KMS-11 (cell line): ENCODE results near the gene KRTAP10-10.

Experiments
- H2AFZ ChIP-seq: fragments of 200-600 bp; sonication (generic); 2 replicates; pipeline ENCODE4 v1.6.1; 2016; ENCODE audit warnings: antibody characterized with exemption, mixed run types, low read depth
- H3K27ac ChIP-seq: fragments of 200-600 bp; sonication (generic); 2 replicates; pipeline ENCODE4 v1.6.1; 2016; ENCODE audit warnings: mild to moderate bottlenecking, mixed run types
- H3K27me3 ChIP-seq: fragments of 200-600 bp; sonication (generic); 2 replicates; pipeline ENCODE4 v1.6.1; 2017; ENCODE audit warnings: mild to moderate bottlenecking, low read depth, mixed run types, moderate library complexity; ENCODE audit not compliant: insufficient read depth
- H3K36me3 ChIP-seq: fragments of 200-600 bp; sonication (generic); 2 replicates; pipeline ENCODE4 v1.6.1; 2017; ENCODE audit warnings: mild to moderate bottlenecking, mixed run types; ENCODE audit not compliant: insufficient read depth
- H3K4me1 ChIP-seq: fragments of 200-600 bp; sonication (generic); 2 replicates; pipeline ENCODE4 v1.6.1; 2016; ENCODE audit warnings: mild to moderate bottlenecking, low read depth, mixed run types; ENCODE audit not compliant: poor library complexity, severe bottlenecking
- H3K4me2 ChIP-seq: fragments of 200-600 bp; sonication (generic); 2 replicates; pipeline ENCODE4 v1.7.0; 2016; ENCODE audit warnings: mild to moderate bottlenecking, mixed run types
- H3K4me3 ChIP-seq: fragments of 200-600 bp; sonication (generic); IDR thresholded peaks from 2 replicates; pipeline ENCODE4 v1.6.1; 2017; ENCODE audit warnings: low read depth, low read length, mixed read lengths; ENCODE audit not compliant: insufficient read depth
- H3K79me2 ChIP-seq: fragments of 200-600 bp; sonication (generic); 2 replicates; pipeline ENCODE4 v1.6.1; 2016; ENCODE audit warnings: low read depth, mixed run types; ENCODE audit not compliant: insufficient read depth
- H3K9ac ChIP-seq: fragments of 200-600 bp; sonication (generic); 2 replicates; pipeline ENCODE4 v1.6.1; 2016; ENCODE audit warnings: mild to moderate bottlenecking, mixed run types
- H4K20me1 ChIP-seq: fragments of 200-600 bp; sonication (generic); 2 replicates; pipeline ENCODE4 v1.6.1; 2016; ENCODE audit warnings: mild to moderate bottlenecking, mixed run types; ENCODE audit not compliant: insufficient read depth
- TF ChIP-seq, protein P1 (sequence below): fragments of 200-600 bp; sonication (generic); conservative IDR thresholded peaks from 2 replicates; pipeline ENCODE4 v1.6.1; 2017; ENCODE audit warnings: low read depth, mild to moderate bottlenecking, antibody characterized with exemption, low read length, moderate library complexity, mixed read lengths

Gene KRTAP10-10

DNA sequence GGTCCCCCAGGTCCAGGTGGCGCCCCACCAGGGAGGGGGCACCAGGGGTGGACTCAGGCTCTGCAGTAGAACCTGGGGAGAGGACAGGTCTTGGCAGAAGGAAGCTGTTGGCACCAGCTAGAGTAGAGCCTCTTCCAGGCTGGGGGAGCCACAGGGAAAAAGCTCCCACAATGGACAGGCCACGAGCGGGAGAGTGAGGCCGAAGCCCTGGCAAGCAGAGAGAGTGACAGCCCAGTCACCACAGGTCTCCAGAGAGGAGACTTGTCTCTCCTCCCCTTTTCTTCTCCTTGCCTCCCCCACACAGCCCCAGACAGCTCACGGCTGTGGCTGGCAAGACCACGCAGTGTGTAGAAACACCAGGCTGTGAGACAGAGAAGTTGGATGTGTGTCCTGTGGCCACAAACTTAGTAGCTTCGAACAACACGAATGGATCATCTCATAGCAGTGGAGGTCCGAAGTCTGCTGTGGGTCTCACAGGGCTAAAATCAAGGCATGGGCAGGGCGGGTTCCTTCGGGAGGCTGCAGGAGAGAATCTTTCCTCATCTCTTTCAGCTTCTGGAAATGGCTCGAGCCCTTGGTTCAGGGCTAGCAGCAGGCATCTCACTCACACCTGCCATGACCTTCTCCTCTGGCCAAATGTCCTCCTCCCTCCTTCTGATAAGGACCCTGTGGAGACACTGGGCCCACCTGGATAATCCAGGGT is 14.0 kb downstream of the KRTAP10-10 start:
- Histone ChIP-seq H2AFZ (no peak overlapping the region), H4K20me1 (no peaks in the 10 kb centered on the region), H3K9ac (no peak overlapping the region), H3K4me3 (no peak overlapping the region), H3K4me1 (no peaks in the 10 kb centered on the region), H3K4me2 (no peak overlapping the region), H3K27ac (no peak overlapping the region), H3K36me3 (no peaks in the 10 kb centered on the region), H3K79me2 (no peaks in the 10 kb centered on the region), H3K27me3 (peaks cover 68% of the 10 kb centered on the region)
- TF ChIP-seq, protein P1, sequence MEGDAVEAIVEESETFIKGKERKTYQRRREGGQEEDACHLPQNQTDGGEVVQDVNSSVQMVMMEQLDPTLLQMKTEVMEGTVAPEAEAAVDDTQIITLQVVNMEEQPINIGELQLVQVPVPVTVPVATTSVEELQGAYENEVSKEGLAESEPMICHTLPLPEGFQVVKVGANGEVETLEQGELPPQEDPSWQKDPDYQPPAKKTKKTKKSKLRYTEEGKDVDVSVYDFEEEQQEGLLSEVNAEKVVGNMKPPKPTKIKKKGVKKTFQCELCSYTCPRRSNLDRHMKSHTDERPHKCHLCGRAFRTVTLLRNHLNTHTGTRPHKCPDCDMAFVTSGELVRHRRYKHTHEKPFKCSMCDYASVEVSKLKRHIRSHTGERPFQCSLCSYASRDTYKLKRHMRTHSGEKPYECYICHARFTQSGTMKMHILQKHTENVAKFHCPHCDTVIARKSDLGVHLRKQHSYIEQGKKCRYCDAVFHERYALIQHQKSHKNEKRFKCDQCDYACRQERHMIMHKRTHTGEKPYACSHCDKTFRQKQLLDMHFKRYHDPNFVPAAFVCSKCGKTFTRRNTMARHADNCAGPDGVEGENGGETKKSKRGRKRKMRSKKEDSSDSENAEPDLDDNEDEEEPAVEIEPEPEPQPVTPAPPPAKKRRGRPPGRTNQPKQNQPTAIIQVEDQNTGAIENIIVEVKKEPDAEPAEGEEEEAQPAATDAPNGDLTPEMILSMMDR: no peak

DNA sequence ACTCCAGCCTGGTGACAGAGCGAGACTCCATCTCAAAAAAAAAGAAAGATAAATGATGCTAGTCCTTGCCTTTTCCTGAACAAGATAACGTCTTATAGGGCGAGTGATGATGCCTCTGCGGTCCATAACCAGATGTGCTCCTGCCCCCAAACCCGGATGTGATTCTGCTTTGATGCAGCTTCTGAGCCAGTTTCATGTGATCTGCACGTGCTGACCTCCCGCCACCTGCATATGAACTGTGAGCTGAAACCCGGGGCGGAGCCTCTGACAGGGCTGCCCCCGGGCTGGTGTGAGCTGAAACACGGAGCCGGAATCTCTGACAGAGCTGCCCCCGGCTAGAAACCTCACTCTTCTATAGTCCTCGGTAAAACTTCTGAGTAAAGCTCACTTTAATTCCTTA is 16.0 kb downstream of the KRTAP10-10 start:
- Histone ChIP-seq H3K36me3 (no peaks in the 10 kb centered on the region), H3K4me3 (no peak overlapping the region), H2AFZ (no peak overlapping the region), H4K20me1 (no peaks in the 10 kb centered on the region), H3K4me1 (no peaks in the 10 kb centered on the region), H3K4me2 (no peak overlapping the region), H3K79me2 (no peaks in the 10 kb centered on the region), H3K9ac (no peak overlapping the region), H3K27me3 (peaks cover 52% of the 10 kb centered on the region), H3K27ac (no peak overlapping the region)
- TF ChIP-seq, protein P1: no peak

- H3K27me3 ChIP-seq: peaks cover 46% of the 10 kb centered on the region
- H4K20me1 ChIP-seq: no peaks in the 10 kb centered on the region
- no peak overlapping the region for H2AFZ ChIP-seq
- no peaks in the 10 kb centered on the region for H3K36me3 ChIP-seq
- no peaks in the 10 kb centered on the region for H3K79me2 ChIP-seq
- no peak overlapping the region for H3K4me3 ChIP-seq
- no peak overlapping the region for H3K9ac ChIP-seq
- TF ChIP-seq, protein P1: no peak
- no peaks in the 10 kb centered on the region for H3K4me1 ChIP-seq
- H3K27ac ChIP-seq: no peak overlapping the region
- H3K4me2 ChIP-seq: no peak overlapping the region
Observed at GRCh38 chr21:44653656-44654575, 16.8 kb downstream of the KRTAP10-10 start.

GRCh38 chr21:44654576-44655175 is 17.5 kb downstream of the KRTAP10-10 start, which contains the start of gene KRTAP12-4:
Gene KRTAP12-4, minus strand, starts transcription at chr21:44654659. Its CDS starts 45 bp downstream, at chr21:44654614.
- no peaks in the 10 kb centered on the region for H3K79me2 ChIP-seq
- no peaks in the 10 kb centered on the region for H3K36me3 ChIP-seq
- no peaks in the 10 kb centered on the region for H4K20me1 ChIP-seq
- H3K4me1 ChIP-seq: no peaks in the 10 kb centered on the region
- no peak within 1 kb of the TSS for H2AFZ ChIP-seq
- no peak within 1 kb of the TSS for H3K4me2 ChIP-seq
- no peak within 1 kb of the TSS for H3K27ac ChIP-seq
- peaks cover 44% of the 10 kb centered on the region for H3K27me3 ChIP-seq
- TF ChIP-seq, protein P1: no peak
- H3K9ac ChIP-seq: no peak within 1 kb of the TSS
- H3K4me3 ChIP-seq: no peak within 1 kb of the TSS
